Measurements from ENCODE around the gene TTC36. TPM values are rescaled to one million over a fixed set of nuclear protein-coding genes. Genes with fewer than 3 reads are reported as not detected.
A peak's percentile ranks its signal among the peaks of the same experiment; 100 is the strongest.
"Not testable (repeated sequence)": the region's sequence is repeated elsewhere in the genome, so short reads cannot be mapped to it uniquely, and the experiment has no call there.

Gene TTC36
- total and polyA plus RNA-seq, 2 experiments from 2014 or later = 0.58 to 1.1 TPM

- Histone ChIP-seq H3K9ac (peak within 1 kb of the TSS; percentile 100), H3K79me2 (ENCODE audit: insufficient read depth) (peaks cover 67% of the 10 kb centered on the region), H3K27me3 (replicated peaks; ENCODE audit: insufficient read depth) (no peaks in the 10 kb centered on the region), H3K4me3 (peak within 1 kb of the TSS; percentile 95), H3F3A (ENCODE audit: insufficient read depth) (peaks cover 32% of the 10 kb centered on the region), H4K20me1 (ENCODE audit: insufficient read depth) (peaks cover 30% of the 10 kb centered on the region; the same call in 1 of the 2 replicates), H3K4me1 (ENCODE audit: insufficient read depth) (peaks cover 37% of the 10 kb centered on the region), H3K27ac (peak within 1 kb of the TSS; percentile 100), H3K4me2 (ENCODE audit: unreplicated experiment) (peak within 1 kb of the TSS; percentile 92), H3K36me3 (ENCODE audit: low read depth) (no peaks in the 10 kb centered on the region), H3K9me3 (ENCODE audit: low read depth) (no peaks in the 10 kb centered on the region), H3K9me2 (ENCODE audit: insufficient read depth) (no peaks in the 10 kb centered on the region), H2AFZ (peak within 1 kb of the TSS; percentile 88)
- in situ Hi-C loops (cut with MboI) = no loop called here
- WGBS, 2 experiments (ENCODE audit: low coverage in 1 of 2, low lambda C conversion rate in 2 of 2, missing lambda C conversion rate in 2 of 2) = 1 to 2% methylated on average over 46 to 54 of the region's 55 CpGs
- TF ChIP-seq EZH2 (IDR thresholded peaks at IDR 0.05; ENCODE audit: insufficient read depth, poor library complexity, severe bottlenecking) = no peak
- TF ChIP-seq EZH2phosphoT487 (IDR thresholded peaks at IDR 0.05; ENCODE audit: insufficient read depth, low read depth) = no peak
- DNase-seq = peak; percentile 91
Measured at GRCh38 chr11:118572061-118572980, 45.0 kb downstream of the TTC36 start, which contains the start of gene ARCN1. ARCN1 (plus strand) TSS chr11:118572409; CDS start chr11:118572548, 139 bp downstream.

GRCh38 chr11:118572981-118573550, 45.8 kb downstream of the TTC36 start:
- peak overlapping the region; percentile 100 for H3K9ac ChIP-seq
- no peaks in the 10 kb centered on the region for H3K9me3 ChIP-seq (ENCODE audit: low read depth)
- DNase-seq = peak; percentile 82
- H4K20me1 ChIP-seq (ENCODE audit: insufficient read depth) = peaks cover 30% of the 10 kb centered on the region; the same call in 1 of the 2 replicates
- H3K4me3 ChIP-seq = peak overlapping the region; percentile 95
- WGBS, 2 experiments (ENCODE audit: low coverage in 1 of 2, low lambda C conversion rate in 2 of 2, missing lambda C conversion rate in 2 of 2) = 1 to 3% methylated on average over 10 of the region's 10 CpGs
- H3F3A ChIP-seq (ENCODE audit: insufficient read depth) = peaks cover 35% of the 10 kb centered on the region
- H3K27ac ChIP-seq = peak overlapping the region; percentile 100
- H3K4me2 ChIP-seq (ENCODE audit: unreplicated experiment) = peak overlapping the region; percentile 92
- no peaks in the 10 kb centered on the region for H3K36me3 ChIP-seq (ENCODE audit: low read depth)
- in situ Hi-C loops (cut with MboI) = no loop called here
- H3K4me1 ChIP-seq (ENCODE audit: insufficient read depth) = peaks cover 41% of the 10 kb centered on the region
- no peaks in the 10 kb centered on the region for H3K9me2 ChIP-seq (ENCODE audit: insufficient read depth)
- H3K27me3 ChIP-seq (replicated peaks; ENCODE audit: insufficient read depth) = no peaks in the 10 kb centered on the region
- H3K79me2 ChIP-seq (ENCODE audit: insufficient read depth) = peaks cover 74% of the 10 kb centered on the region
- no peak for TF ChIP-seq EZH2phosphoT487 (IDR thresholded peaks at IDR 0.05; ENCODE audit: insufficient read depth, low read depth)
- no peak for TF ChIP-seq EZH2 (IDR thresholded peaks at IDR 0.05; ENCODE audit: insufficient read depth, poor library complexity, severe bottlenecking)
- no peak overlapping the region for H2AFZ ChIP-seq

- H3K4me2 ChIP-seq (ENCODE audit: unreplicated experiment) = peak overlapping the region; percentile 92
- H3K36me3 ChIP-seq (ENCODE audit: low read depth) = no peaks in the 10 kb centered on the region
- peaks cover 30% of the 10 kb centered on the region; the same call in 1 of the 2 replicates for H4K20me1 ChIP-seq (ENCODE audit: insufficient read depth)
- no peak for DNase-seq
- peak overlapping the region; percentile 100 for H3K27ac ChIP-seq
- peak overlapping the region; percentile 95 for H3K4me3 ChIP-seq
- H3K9me3 ChIP-seq (ENCODE audit: low read depth) = no peaks in the 10 kb centered on the region
- H3K79me2 ChIP-seq (ENCODE audit: insufficient read depth) = peaks cover 90% of the 10 kb centered on the region
- no peaks in the 10 kb centered on the region for H3K9me2 ChIP-seq (ENCODE audit: insufficient read depth)
- 20 to 21% methylated on average over 6 to 7 of the region's 7 CpGs for WGBS, 2 experiments (ENCODE audit: low coverage in 1 of 2, low lambda C conversion rate in 2 of 2, missing lambda C conversion rate in 2 of 2)
- H2AFZ ChIP-seq = no peak overlapping the region
- H3K4me1 ChIP-seq (ENCODE audit: insufficient read depth) = peaks cover 41% of the 10 kb centered on the region
- in situ Hi-C loops (cut with MboI) = no loop called here
- peaks cover 43% of the 10 kb centered on the region for H3F3A ChIP-seq (ENCODE audit: insufficient read depth)
- no peaks in the 10 kb centered on the region for H3K27me3 ChIP-seq (replicated peaks; ENCODE audit: insufficient read depth)
- H3K9ac ChIP-seq = peak overlapping the region; percentile 100
- TF ChIP-seq EZH2phosphoT487 (IDR thresholded peaks at IDR 0.05; ENCODE audit: insufficient read depth, low read depth) (no peak), EZH2 (IDR thresholded peaks at IDR 0.05; ENCODE audit: insufficient read depth, poor library complexity, severe bottlenecking) (no peak)
Measured at GRCh38 chr11:118574636-118575035, 47.4 kb downstream of the TTC36 start.

DNA sequence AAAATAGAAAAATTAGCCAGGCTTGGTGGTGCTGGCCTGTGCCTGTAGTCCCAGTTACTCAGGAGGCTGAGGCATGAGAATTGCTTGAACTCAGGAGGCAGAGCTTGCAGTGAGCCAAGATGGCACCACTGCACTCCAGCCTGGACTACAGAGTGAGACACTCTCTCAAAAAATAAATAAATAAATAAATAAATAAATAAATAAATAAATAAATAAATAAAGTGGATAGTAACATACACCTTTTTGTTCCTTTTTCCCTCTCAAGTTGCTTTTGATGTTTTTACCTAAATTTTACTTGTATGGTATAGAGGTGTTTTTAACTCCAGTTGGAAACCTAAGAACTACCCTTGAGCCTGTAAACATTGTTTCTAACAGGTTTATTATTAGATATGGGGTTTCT, 50.7 kb downstream of the TTC36 start:
- H3K4me3 ChIP-seq; H3K9ac ChIP-seq; in situ Hi-C loops (cut with MboI); H3K4me2 ChIP-seq (ENCODE audit: unreplicated experiment); H3K9me3 ChIP-seq (ENCODE audit: low read depth); H2AFZ ChIP-seq; DNase-seq; H3K9me2 ChIP-seq (ENCODE audit: insufficient read depth); H3K27me3 ChIP-seq (replicated peaks; ENCODE audit: insufficient read depth): not testable (repeated sequence)
- Histone ChIP-seq H3K36me3 (ENCODE audit: low read depth) (peaks cover 18% of the 10 kb centered on the region), H3K27ac (peak overlapping the region; percentile 53; the same call in 1 of the 2 replicates), H3F3A (ENCODE audit: insufficient read depth) (peaks cover 36% of the 10 kb centered on the region), H4K20me1 (ENCODE audit: insufficient read depth) (peaks cover 40% of the 10 kb centered on the region; the same call in 1 of the 2 replicates), H3K79me2 (ENCODE audit: insufficient read depth) (peaks cover 100% of the 10 kb centered on the region), H3K4me1 (ENCODE audit: insufficient read depth) (peaks cover 45% of the 10 kb centered on the region)

Other genes with a start within 250 kb of the TTC36 start
- gene CD3E, start 222.7 kb upstream of the TTC36 start, total RNA-seq (2014; rRNA removed; shearing (Covaris generic)) = not detected in 2 replicates
- not detected in 2 replicates for gene CD3E, start 222.7 kb upstream of the TTC36 start, polyA plus RNA-seq (2016; fragmentation: Nextera tagmentation; extraction: Ambion mirVana)
- not detected in 2 replicates for gene CD3D, start 184.8 kb upstream of the TTC36 start, total RNA-seq (2014; rRNA removed; shearing (Covaris generic))
- gene CD3D, start 184.8 kb upstream of the TTC36 start, polyA plus RNA-seq (2016; fragmentation: Nextera tagmentation; extraction: Ambion mirVana) = not detected in 2 replicates
- not detected in 2 replicates for gene CD3G, start 183.1 kb upstream of the TTC36 start, total RNA-seq (2014; rRNA removed; shearing (Covaris generic))
- not detected in 2 replicates for gene CD3G, start 183.1 kb upstream of the TTC36 start, polyA plus RNA-seq (2016; fragmentation: Nextera tagmentation; extraction: Ambion mirVana)
- 48.2 and 50.6 TPM in 2 replicates for gene UBE4A, start 167.9 kb upstream of the TTC36 start, total RNA-seq (2014; rRNA removed; shearing (Covaris generic))
- gene UBE4A, start 167.9 kb upstream of the TTC36 start, polyA plus RNA-seq (2016; fragmentation: Nextera tagmentation; extraction: Ambion mirVana) = 25.1 and 25.4 TPM in 2 replicates
- gene ATP5MG, start 125.9 kb upstream of the TTC36 start, total RNA-seq (2014; rRNA removed; shearing (Covaris generic)) = 32.3 and 79.4 TPM in 2 replicates
- 414 and 426 TPM in 2 replicates for gene ATP5MG, start 125.9 kb upstream of the TTC36 start, polyA plus RNA-seq (2016; fragmentation: Nextera tagmentation; extraction: Ambion mirVana)
- 19.1 TPM in 2 replicates for gene KMT2A, start 91.0 kb upstream of the TTC36 start, total RNA-seq (2014; rRNA removed; shearing (Covaris generic))
- 7.6 and 8.1 TPM in 2 replicates for gene KMT2A, start 91.0 kb upstream of the TTC36 start, polyA plus RNA-seq (2016; fragmentation: Nextera tagmentation; extraction: Ambion mirVana)
- 4.2 and 10.6 TPM in 2 replicates for gene TMEM25, start 3.7 kb downstream of the TTC36 start, total RNA-seq (2014; rRNA removed; shearing (Covaris generic))
- 7.1 and 7.5 TPM in 2 replicates for gene TMEM25, start 3.7 kb downstream of the TTC36 start, polyA plus RNA-seq (2016; fragmentation: Nextera tagmentation; extraction: Ambion mirVana)
- gene IFT46, start 38.5 kb downstream of the TTC36 start, total RNA-seq (2014; rRNA removed; shearing (Covaris generic)) = 38.1 and 49.5 TPM in 2 replicates
- 21.7 and 25.9 TPM in 2 replicates for gene IFT46, start 38.5 kb downstream of the TTC36 start, polyA plus RNA-seq (2016; fragmentation: Nextera tagmentation; extraction: Ambion mirVana)
- 187 and 191 TPM in 2 replicates for gene ARCN1, start 44.9 kb downstream of the TTC36 start, total RNA-seq (2014; rRNA removed; shearing (Covaris generic))
- gene ARCN1, start 44.9 kb downstream of the TTC36 start, polyA plus RNA-seq (2016; fragmentation: Nextera tagmentation; extraction: Ambion mirVana) = 188 and 190 TPM in 2 replicates
- 102 and 109 TPM in 2 replicates for gene PHLDB1, start 80.1 kb downstream of the TTC36 start, total RNA-seq (2014; rRNA removed; shearing (Covaris generic))
- 91.7 and 91.8 TPM in 2 replicates for gene PHLDB1, start 80.1 kb downstream of the TTC36 start, polyA plus RNA-seq (2016; fragmentation: Nextera tagmentation; extraction: Ambion mirVana)
- gene TREH, start 152.2 kb downstream of the TTC36 start, total RNA-seq (2014; rRNA removed; shearing (Covaris generic)) = not detected in 2 replicates
- gene TREH, start 152.2 kb downstream of the TTC36 start, polyA plus RNA-seq (2016; fragmentation: Nextera tagmentation; extraction: Ambion mirVana) = 0.06 and 0.09 TPM in 2 replicates